GM19193 (cell line): Measurements from ENCODE around the gene INPP5D.

ENCODE experiments used
- POLR2A ChIP-seq: IDR thresholded peaks from 4 replicates; pipeline ENCODE4 v1.6.1; 2011; ENCODE audit not compliant: insufficient read depth, insufficient read length; ENCODE audit errors: extremely low read depth

INPP5D gene

GRCh38 chr2:233040571-233040970 is 19.6 kb upstream of the INPP5D start:
- no peak for TF ChIP-seq POLR2A

GRCh38 chr2:233041722-233042323 is 18.3 kb upstream of the INPP5D start:
- TF ChIP-seq POLR2A, result no peak

GRCh38 chr2:233042549-233042948 is 17.6 kb upstream of the INPP5D start:
- no peak for TF ChIP-seq POLR2A

- TF ChIP-seq POLR2A, result no peak
Measured at GRCh38 chr2:233044974-233045605, 15.1 kb upstream of the INPP5D start.

GRCh38 chr2:233047206-233047605 is 12.9 kb upstream of the INPP5D start:
- no peak for TF ChIP-seq POLR2A

- no peak for TF ChIP-seq POLR2A
Measured at GRCh38 chr2:233047667-233048066, 12.5 kb upstream of the INPP5D start.

GRCh38 chr2:233048569-233049193 is 11.5 kb upstream of the INPP5D start:
- TF ChIP-seq POLR2A, result no peak

GRCh38 chr2:233049194-233049761 is 10.9 kb upstream of the INPP5D start:
- no peak for TF ChIP-seq POLR2A

- TF ChIP-seq POLR2A, result no peak
Measured at GRCh38 chr2:233051241-233052149, 8.6 kb upstream of the INPP5D start.

- TF ChIP-seq POLR2A, result no peak
Measured at GRCh38 chr2:233053928-233054784, 6.0 kb upstream of the INPP5D start.

- TF ChIP-seq POLR2A, result no peak
Measured at GRCh38 chr2:233055362-233055761, 4.8 kb upstream of the INPP5D start.

- no peak for TF ChIP-seq POLR2A
Measured at GRCh38 chr2:233056961-233057605, 3.1 kb upstream of the INPP5D start.

GRCh38 chr2:233058717-233059546 is 1.2 kb upstream of the INPP5D start:
- TF ChIP-seq POLR2A, result no peak
